ENCODE data around the gene RAI1.

Gene RAI1

GRCh38 chr17:17749025-17749772 is 67.9 kb downstream of the RAI1 start (continued):
- TF ChIP-seq ZNF48 (tag by site-specific recombination; IDR thresholded peaks at IDR 0.05): no peak
- TF ChIP-seq ZNF26 (tag by site-specific recombination; IDR thresholded peaks at IDR 0.05): no peak
- no peak for TF ChIP-seq ZNF426 (tag by site-specific recombination; IDR thresholded peaks at IDR 0.05)
- no peak for TF ChIP-seq PRDM4 (tag by site-specific recombination; IDR thresholded peaks at IDR 0.05)
- no peak for TF ChIP-seq ZNF366 (tag by site-specific recombination; conservative IDR thresholded peaks at IDR 0.05)
- TF ChIP-seq KLF8 (tag by site-specific recombination; IDR thresholded peaks at IDR 0.05): no peak
- no peak for TF ChIP-seq ZNF138 (tag by site-specific recombination; IDR thresholded peaks at IDR 0.05; ENCODE audit: borderline replicate concordance)
- TF ChIP-seq ZNF629 (tag by site-specific recombination; IDR thresholded peaks at IDR 0.05): no peak
- TF ChIP-seq ZSCAN30 (tag by site-specific recombination; IDR thresholded peaks at IDR 0.05): no peak
- no peak for TF ChIP-seq ZFP3 (tag by site-specific recombination; IDR thresholded peaks at IDR 0.05; ENCODE audit: low read depth)
- no peak for TF ChIP-seq ZNF654 (tag by site-specific recombination; IDR thresholded peaks at IDR 0.05; ENCODE audit: low read depth)
- TF ChIP-seq ZNF311 (tag by site-specific recombination; IDR thresholded peaks at IDR 0.05; ENCODE audit: borderline replicate concordance): no peak
- no peak for TF ChIP-seq ZNF404 (tag by site-specific recombination; IDR thresholded peaks at IDR 0.05)
- TF ChIP-seq OSR2 (tag by site-specific recombination; IDR thresholded peaks at IDR 0.05): peak; percentile 30; the same call in 1 of the 2 replicates
- TF ChIP-seq ZNF214 (tag by site-specific recombination; IDR thresholded peaks at IDR 0.05; ENCODE audit: borderline replicate concordance): no peak
- no peak for TF ChIP-seq GLI2 (tag by site-specific recombination; IDR thresholded peaks at IDR 0.05; ENCODE audit: borderline replicate concordance, low read depth)
- TF ChIP-seq ZBTB8A (tag by site-specific recombination; IDR thresholded peaks at IDR 0.05): peak; percentile 29
- no peak for TF ChIP-seq ZNF585B (tag by site-specific recombination; IDR thresholded peaks at IDR 0.05)
- TF ChIP-seq PATZ1 (tag by site-specific recombination; IDR thresholded peaks at IDR 0.05): peak; percentile 52
- TF ChIP-seq ELK4 (IDR thresholded peaks at IDR 0.05; ENCODE audit: borderline replicate concordance, low read depth, low read length): no peak
- no peak for TF ChIP-seq ZNF670 (tag by site-specific recombination; IDR thresholded peaks at IDR 0.05; ENCODE audit: low read depth)
- no peak for TF ChIP-seq ZNF558 (tag by site-specific recombination; IDR thresholded peaks at IDR 0.05)

Data from HEK293 (cell line).